Activated CD8-positive, alpha-beta T cell treated with anti-CD3 and anti-CD28 coated beads for 36 hours (primary cell): ENCODE results near the gene RNF183. TPM values are rescaled to one million over a fixed set of nuclear protein-coding genes. Genes with fewer than 3 reads are reported as not detected.

ENCODE experiments used
- ATAC-seq: fragments of 200-7000 bp; cut with Tn5 transposase; one replicate; pipeline ENCODE4 v1.10.0; 2021; ENCODE audit warnings: mild to moderate bottlenecking, moderate library complexity
- CTCF ChIA-PET: fragments of 350-600 bp; sonication (Branson Sonifier 250); formaldehyde crosslinking; loops from one replicate; lab custom pipeline; 2021; ENCODE audit warnings: antibody characterized with exemption; lab: Charles Lee
- POLR2A ChIA-PET: fragments of 350-600 bp; sonication (Branson Sonifier 250); formaldehyde crosslinking; loops from one replicate; lab custom pipeline; 2021; ENCODE audit warnings: antibody characterized with exemption; lab: Charles Lee
- DNase-seq: peaks from one replicate; pipeline ENCODE4 v3.0.0-alpha.2; 2020
- H3K27ac Mint-ChIP-seq: one replicate; pipeline ENCODE4 v1.8.0; 2021; ENCODE audit warnings: mild to moderate bottlenecking, mixed read lengths
- H3K27me3 Mint-ChIP-seq: one replicate; pipeline ENCODE4 v1.8.0; 2021; ENCODE audit warnings: mixed read lengths
- H3K36me3 Mint-ChIP-seq: one replicate; pipeline ENCODE4 v1.8.0; 2021; ENCODE audit warnings: low read depth, mixed read lengths
- H3K4me1 Mint-ChIP-seq: one replicate; pipeline ENCODE4 v1.8.0; 2021; ENCODE audit warnings: low read depth, mixed read lengths
- H3K4me3 Mint-ChIP-seq: one replicate; pipeline ENCODE4 v1.8.0; 2021; ENCODE audit warnings: mild to moderate bottlenecking, moderate library complexity, mixed read lengths
- H3K9me3 Mint-ChIP-seq: one replicate; pipeline ENCODE4 v1.8.0; 2021; ENCODE audit warnings: mixed read lengths
- CTCF ChIP-seq: fragments of 200-600 bp; IDR thresholded peaks from one replicate; pipeline ENCODE4 v1.8.0; 2022; ENCODE audit warnings: antibody characterized with exemption, mild to moderate bottlenecking
- intact Hi-C: fragments of 100-400 bp; cut with micrococcal nuclease; formaldehyde crosslinking; loops from one replicate; pipeline ENCODE4 v1.10.0; 2022
- total RNA-seq, 2 experiments: library from RNA; stranded (reverse); gene quantifications; one replicate each; pipeline ENCODE4 v1.2.3, GENCODE V29; 2021

Gene RNF183
- total RNA-seq, 2 experiments from 2014 or later, result 0.27 TPM; not detected in 1

- Mint-ChIP-seq H3K4me1 (peaks cover 37% of the 10 kb centered on the region), H3K27me3 (peaks cover 13% of the 10 kb centered on the region), H3K36me3 (no peaks in the 10 kb centered on the region), H3K9me3 (no peaks in the 10 kb centered on the region), H3K4me3 (peak overlapping the region; percentile 78), H3K27ac (peak overlapping the region; percentile 77)
- ATAC-seq (peak; percentile 13), DNase-seq (peak; percentile 36)
- ChIA-PET POLR2A (interaction anchor here (0.6 to 2.2 kb wide), 8 partner anchors 10 to 967 kb away, joined by 3 to 12 read pairs (median 4); partner anchors contain the start of genes C9orf43, CDC26, POLE3 and PRPF4), CTCF (interaction anchor here (0.7 to 3.1 kb wide), 10 partner anchors 10 to 305 kb away, joined by 3 to 14 read pairs (median 4); partner anchors contain the start of genes ALAD, CDC26, PRPF4 and WDR31)
- TF ChIP-seq CTCF, result no peak
- intact Hi-C loops, result no loop called here
Observed at GRCh38 chr9:113350107-113350661, 47.0 kb upstream of the RNF183 start.

- Mint-ChIP-seq H3K36me3 (no peaks in the 10 kb centered on the region), H3K4me1 (peaks cover 39% of the 10 kb centered on the region), H3K9me3 (no peaks in the 10 kb centered on the region), H3K27ac (peak within 1 kb of the TSS; percentile 77), H3K4me3 (peak within 1 kb of the TSS; percentile 78), H3K27me3 (peaks cover 13% of the 10 kb centered on the region)
- intact Hi-C loops, result loop anchor here (10.0 kb wide), 1 partner anchor 75 kb away; the partner anchor contains the start of genes CDC26 and PRPF4
- DNase-seq (peak; percentile 50), ATAC-seq (peak; percentile 45)
- ChIA-PET CTCF (interaction anchor here (0.8 to 3.1 kb wide), 7 partner anchors 10 to 237 kb away, joined by 3 to 14 read pairs (median 5); partner anchors contain the start of genes ALAD, CDC26, PRPF4 and WDR31), POLR2A (interaction anchor here (1.0 to 2.2 kb wide), 5 partner anchors 9 to 74 kb away, joined by 3 to 12 read pairs (median 4); partner anchors contain the start of genes C9orf43, CDC26, POLE3 and PRPF4)
- TF ChIP-seq CTCF, result no peak
Observed at GRCh38 chr9:113349445-113350094, 46.4 kb upstream of the RNF183 start, which contains the start of gene BSPRY. BSPRY (plus strand) TSS chr9:113349541; CDS start chr9:113349580, 39 bp downstream.

- ATAC-seq (no peak), DNase-seq (no peak)
- no peak for TF ChIP-seq CTCF
- intact Hi-C loops, result loop anchor here (10.0 kb wide), 1 partner anchor 74 kb away; the partner anchor contains the start of genes CDC26 and PRPF4
- no peaks in the 10 kb centered on the region for H3K36me3 Mint-ChIP-seq
- ChIA-PET POLR2A (interaction anchor here (0.6 to 2.2 kb wide), 4 partner anchors 9 to 141 kb away, joined by 3 to 6 read pairs (median 4); partner anchors contain the start of genes C9orf43, POLE3 and WDR31), CTCF (interaction anchor here (0.9 to 3.1 kb wide), 6 partner anchors 9 to 236 kb away, joined by 3 to 14 read pairs (median 9); partner anchors contain the start of genes ALAD, CDC26, PRPF4 and WDR31)
- H3K4me3 Mint-ChIP-seq, result peak overlapping the region; percentile 74
- H3K27me3 Mint-ChIP-seq, result peaks cover 12% of the 10 kb centered on the region
- H3K27ac Mint-ChIP-seq, result no peak overlapping the region
- no peaks in the 10 kb centered on the region for H3K9me3 Mint-ChIP-seq
- peaks cover 39% of the 10 kb centered on the region for H3K4me1 Mint-ChIP-seq
Observed at GRCh38 chr9:113349066-113349444, 45.9 kb upstream of the RNF183 start.

- no peak for TF ChIP-seq CTCF
- Mint-ChIP-seq H3K27me3 (peaks cover 9% of the 10 kb centered on the region), H3K27ac (no peak overlapping the region), H3K36me3 (no peaks in the 10 kb centered on the region), H3K9me3 (no peaks in the 10 kb centered on the region), H3K4me1 (peaks cover 43% of the 10 kb centered on the region), H3K4me3 (peak overlapping the region; percentile 23)
- DNase-seq, result no peak
- ChIA-PET POLR2A (interaction anchor here (0.6 to 2.2 kb wide), 4 partner anchors 8 to 141 kb away, joined by 3 to 6 read pairs (median 4); partner anchors contain the start of genes C9orf43, POLE3 and WDR31), CTCF (interaction anchor here (0.8 to 3.0 kb wide), 4 partner anchors 8 to 307 kb away, joined by 4 to 14 read pairs (median 4); partner anchors contain the start of gene WDR31)
- ATAC-seq, result no peak
- intact Hi-C loops, result loop anchor here (10.0 kb wide), 1 partner anchor 74 kb away; the partner anchor contains the start of genes CDC26 and PRPF4
Observed at GRCh38 chr9:113348437-113348836, 45.3 kb upstream of the RNF183 start.
